Transverse colon (tissue), 4 donors: ENCODE results near the gene COTL1.

Source experiments
- POLR2AphosphoS5 ChIP-seq, 3 donors: sonication (generic); formaldehyde crosslinking; IDR thresholded peaks; one replicate each; pipeline ENCODE4 v1.6.1; 2016; ENCODE audit warnings: antibody characterized with exemption in 3 of 3
- TF ChIP-seq, protein P1 (sequence below), 5 experiments: fragments of 200-600 bp in 3 of 5; fragments of 450-650 bp in 2 of 5; sonication (generic) in 3 of 5; IDR thresholded peaks; 1 replicate in 2 of 5; 2 replicates in 3 of 5; pipeline ENCODE4 v1.5.1; 2016 to 2017; ENCODE audit warnings: antibody characterized with exemption in 5 of 5, inconsistent platforms in 3 of 5, mild to moderate bottlenecking in 2 of 5, moderate library complexity in 1 of 5

DNA sequence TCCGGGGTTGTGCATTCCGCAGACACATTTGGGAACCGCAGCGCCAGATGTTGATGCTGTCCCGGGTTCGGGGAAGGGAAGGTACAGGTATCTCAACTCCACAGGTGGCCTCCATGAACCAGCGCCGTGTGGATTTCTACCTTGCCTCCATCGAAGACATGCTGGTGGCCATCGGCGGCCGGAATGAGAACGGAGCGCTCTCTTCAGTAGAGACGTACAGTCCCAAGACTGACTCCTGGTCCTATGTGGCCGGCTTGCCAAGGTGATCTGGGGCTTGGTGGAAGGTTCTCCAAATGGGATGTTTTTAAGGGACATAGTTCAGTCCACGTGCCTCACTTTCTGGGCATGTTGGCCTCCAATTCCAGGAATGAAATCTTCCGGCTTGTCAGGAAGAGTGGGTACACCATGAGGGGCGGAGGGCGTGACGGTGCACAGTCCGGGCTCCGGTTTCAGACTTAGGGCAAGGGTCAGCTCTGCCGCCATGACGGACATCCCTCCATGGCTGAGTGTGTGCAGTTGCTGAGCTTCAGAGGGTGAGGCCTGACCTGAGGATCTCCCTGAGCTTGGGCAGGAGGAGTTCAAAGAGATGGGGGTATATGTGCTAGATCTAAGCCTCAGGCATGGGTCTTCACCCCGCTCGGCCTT is 41.9 kb upstream of the COTL1 start:
- TF ChIP-seq, protein P1, sequence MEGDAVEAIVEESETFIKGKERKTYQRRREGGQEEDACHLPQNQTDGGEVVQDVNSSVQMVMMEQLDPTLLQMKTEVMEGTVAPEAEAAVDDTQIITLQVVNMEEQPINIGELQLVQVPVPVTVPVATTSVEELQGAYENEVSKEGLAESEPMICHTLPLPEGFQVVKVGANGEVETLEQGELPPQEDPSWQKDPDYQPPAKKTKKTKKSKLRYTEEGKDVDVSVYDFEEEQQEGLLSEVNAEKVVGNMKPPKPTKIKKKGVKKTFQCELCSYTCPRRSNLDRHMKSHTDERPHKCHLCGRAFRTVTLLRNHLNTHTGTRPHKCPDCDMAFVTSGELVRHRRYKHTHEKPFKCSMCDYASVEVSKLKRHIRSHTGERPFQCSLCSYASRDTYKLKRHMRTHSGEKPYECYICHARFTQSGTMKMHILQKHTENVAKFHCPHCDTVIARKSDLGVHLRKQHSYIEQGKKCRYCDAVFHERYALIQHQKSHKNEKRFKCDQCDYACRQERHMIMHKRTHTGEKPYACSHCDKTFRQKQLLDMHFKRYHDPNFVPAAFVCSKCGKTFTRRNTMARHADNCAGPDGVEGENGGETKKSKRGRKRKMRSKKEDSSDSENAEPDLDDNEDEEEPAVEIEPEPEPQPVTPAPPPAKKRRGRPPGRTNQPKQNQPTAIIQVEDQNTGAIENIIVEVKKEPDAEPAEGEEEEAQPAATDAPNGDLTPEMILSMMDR (IDR thresholded peaks at IDR 0.05): no peak
- no peak for TF ChIP-seq POLR2AphosphoS5 (IDR thresholded peaks at IDR 0.05)
